Measurements from ENCODE around the gene CLEC1A. TPM values are rescaled to one million over a fixed set of nuclear protein-coding genes. Genes with fewer than 3 reads are reported as not detected.
A peak's percentile ranks its signal among the peaks of the same experiment; 100 is the strongest.

Gene CLEC1A
- total and polyA plus RNA-seq, 2 donors (not counting 3 experiments of a cell fraction or from before 2014, with no cell fraction given): 22.0 to 24.2 TPM

DNA sequence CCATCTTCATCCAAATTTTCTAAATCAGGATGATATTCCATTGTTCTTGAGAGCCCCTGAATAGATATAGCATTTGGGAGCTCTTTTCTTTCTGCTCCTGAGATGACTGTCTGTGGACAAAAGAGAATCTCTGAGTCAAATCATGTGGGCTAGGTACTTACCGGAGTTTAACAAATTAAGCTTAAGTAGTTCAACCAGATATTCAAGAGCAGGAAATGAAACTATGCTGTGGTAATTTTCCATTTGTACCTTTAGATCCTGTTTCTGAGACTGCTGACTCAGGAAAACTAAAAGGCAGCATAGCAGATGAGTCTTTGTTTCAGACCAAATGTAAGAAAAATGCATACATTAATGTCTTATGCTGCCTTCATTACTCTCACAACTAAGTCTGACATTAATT, 31.3 kb upstream of the CLEC1A start, which contains the start of gene CLEC7A:
Gene CLEC7A (minus strand): TSS at position 158 of the 400 bp plus-strand sequence. CDS start 117 bp downstream, at position 41.
- TF ChIP-seq POLR2A (IDR thresholded peaks at IDR 0.05; ENCODE audit: low read depth, low read length) (no peak), POLR2AphosphoS5 (IDR thresholded peaks at IDR 0.05; ENCODE audit: insufficient read depth, low read depth, low read length) (no peak)
- no peak for FAIRE-seq

DNA sequence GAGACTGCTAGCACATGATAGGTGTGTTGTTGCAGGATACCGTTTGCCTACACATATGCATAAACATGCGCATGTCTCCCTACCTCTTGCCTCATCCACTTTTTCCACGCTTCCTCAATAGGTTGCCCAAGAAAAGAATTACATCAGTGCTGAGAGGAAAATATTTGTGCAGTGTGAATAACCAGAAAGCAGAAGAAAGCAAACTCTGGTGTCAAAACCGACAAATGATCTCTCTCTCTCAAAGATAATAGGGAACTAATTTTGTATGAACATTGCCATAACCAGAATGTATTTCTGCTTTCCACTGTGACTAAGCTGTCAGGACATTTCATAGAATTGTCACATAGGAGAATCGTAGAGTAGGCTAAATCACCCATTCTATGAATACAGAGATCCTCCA, 29.9 kb upstream of the CLEC1A start:
- no peak overlapping the region for H3K4me2 ChIP-seq (ENCODE audit: insufficient read depth, low read length)
- BruUV-seq (replicated peaks): no TSS peak
- H3K4me3 ChIP-seq (replicated peaks in 1 of 3; ENCODE audit: insufficient read depth in 1 of 3, low read depth in 1 of 3, low read length in 3 of 3): no peak overlapping the region
- H3K36me3 ChIP-seq (ENCODE audit: control insufficient read depth in 2 of 2, extremely low read depth in 1 of 2, insufficient read depth in 2 of 2, low read length in 2 of 2): no peaks in the 10 kb centered on the region
- H4K20me1 ChIP-seq (replicated peaks; ENCODE audit: control insufficient read depth, extremely low read depth, insufficient read depth, low read length): no peaks in the 10 kb centered on the region
- dilution Hi-C loops (cut with MboI; ENCODE audit: extremely low pct_ligation_motif_present, low sequenced_read_pairs): no loop called here
- TF ChIP-seq, protein P1, sequence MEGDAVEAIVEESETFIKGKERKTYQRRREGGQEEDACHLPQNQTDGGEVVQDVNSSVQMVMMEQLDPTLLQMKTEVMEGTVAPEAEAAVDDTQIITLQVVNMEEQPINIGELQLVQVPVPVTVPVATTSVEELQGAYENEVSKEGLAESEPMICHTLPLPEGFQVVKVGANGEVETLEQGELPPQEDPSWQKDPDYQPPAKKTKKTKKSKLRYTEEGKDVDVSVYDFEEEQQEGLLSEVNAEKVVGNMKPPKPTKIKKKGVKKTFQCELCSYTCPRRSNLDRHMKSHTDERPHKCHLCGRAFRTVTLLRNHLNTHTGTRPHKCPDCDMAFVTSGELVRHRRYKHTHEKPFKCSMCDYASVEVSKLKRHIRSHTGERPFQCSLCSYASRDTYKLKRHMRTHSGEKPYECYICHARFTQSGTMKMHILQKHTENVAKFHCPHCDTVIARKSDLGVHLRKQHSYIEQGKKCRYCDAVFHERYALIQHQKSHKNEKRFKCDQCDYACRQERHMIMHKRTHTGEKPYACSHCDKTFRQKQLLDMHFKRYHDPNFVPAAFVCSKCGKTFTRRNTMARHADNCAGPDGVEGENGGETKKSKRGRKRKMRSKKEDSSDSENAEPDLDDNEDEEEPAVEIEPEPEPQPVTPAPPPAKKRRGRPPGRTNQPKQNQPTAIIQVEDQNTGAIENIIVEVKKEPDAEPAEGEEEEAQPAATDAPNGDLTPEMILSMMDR (IDR thresholded peaks at IDR 0.05; ENCODE audit: extremely low read depth in 1 of 2, insufficient read depth in 1 of 2, low read depth in 1 of 2, low read length in 2 of 2): no peak
- no peak for TF ChIP-seq MYC (IDR thresholded peaks at IDR 0.05; ENCODE audit: low read depth, low read length)
- TF ChIP-seq, protein P2, sequence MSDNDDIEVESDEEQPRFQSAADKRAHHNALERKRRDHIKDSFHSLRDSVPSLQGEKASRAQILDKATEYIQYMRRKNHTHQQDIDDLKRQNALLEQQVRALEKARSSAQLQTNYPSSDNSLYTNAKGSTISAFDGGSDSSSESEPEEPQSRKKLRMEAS (IDR thresholded peaks at IDR 0.05; ENCODE audit: insufficient read depth, insufficient read length): no peak
- no peak for TF ChIP-seq POLR2A (IDR thresholded peaks at IDR 0.05; ENCODE audit: low read depth, low read length)
- no peak for TF ChIP-seq FOS (IDR thresholded peaks at IDR 0.05; ENCODE audit: borderline replicate concordance, insufficient read depth, low read length)
- TF ChIP-seq POLR2AphosphoS5 (IDR thresholded peaks at IDR 0.05; ENCODE audit: insufficient read depth, low read depth, low read length): no peak
- TF ChIP-seq JUN (IDR thresholded peaks at IDR 0.05; ENCODE audit: borderline replicate concordance, insufficient read depth, insufficient read length, low read depth): no peak
- no peak for TF ChIP-seq EZH2 (IDR thresholded peaks at IDR 0.05; ENCODE audit: borderline replicate concordance, low read depth, low read length, severe bottlenecking)
- no peak for TF ChIP-seq GATA2 (IDR thresholded peaks at IDR 0.05; ENCODE audit: insufficient read depth, insufficient read length, low read depth, low read length)
- no peaks in the 10 kb centered on the region for H3K9me1 ChIP-seq (replicated peaks; ENCODE audit: control insufficient read depth, extremely low read depth, insufficient read depth, low read length)
- FAIRE-seq: no peak
- no peaks in the 10 kb centered on the region for H3K27me3 ChIP-seq (ENCODE audit: control insufficient read depth in 2 of 2, insufficient read depth in 2 of 2, low read length in 2 of 2)
- H3K4me1 ChIP-seq (ENCODE audit: control insufficient read depth, extremely low read depth, insufficient read depth, low read length): no peaks in the 10 kb centered on the region
- CTCF ChIA-PET: interaction anchor here (0.8 to 2.4 kb wide), 4 partner anchors 11 to 118 kb away, joined by 3 to 10 read pairs (median 4); partner anchors contain the start of gene CLEC12B
- DNase-seq (ENCODE audit: low read depth, low spot score): no peak
- no peak overlapping the region for H2AFZ ChIP-seq (ENCODE audit: low read depth, low read length)
- H3K9me3 ChIP-seq (replicated peaks; ENCODE audit: control insufficient read depth, insufficient read depth, low read length): no peaks in the 10 kb centered on the region
- no peaks in the 10 kb centered on the region for H3K79me2 ChIP-seq (ENCODE audit: control insufficient read depth, insufficient read depth, low read length)
- POLR2A ChIA-PET: no interaction called here
- intact Hi-C loops (cut with micrococcal nuclease): no loop called here
- no peak overlapping the region for H3K27ac ChIP-seq (ENCODE audit: insufficient read depth, low read depth, low read length)
- H3K9ac ChIP-seq (replicated peaks; ENCODE audit: extremely low read depth, insufficient read depth, low read length): no peak overlapping the region

More for the DNA sequence above, 31.3 kb upstream of the CLEC1A start, which contains the start of gene CLEC7A:
- intact Hi-C loops (cut with micrococcal nuclease) (no loop called here), dilution Hi-C loops (cut with MboI; ENCODE audit: extremely low pct_ligation_motif_present, low sequenced_read_pairs) (no loop called here)
- H3K4me1 ChIP-seq (ENCODE audit: control insufficient read depth, extremely low read depth, insufficient read depth, low read length): no peaks in the 10 kb centered on the region
- no peaks in the 10 kb centered on the region for H3K27me3 ChIP-seq (ENCODE audit: control insufficient read depth in 2 of 2, insufficient read depth in 2 of 2, low read length in 2 of 2)
- H3K9ac ChIP-seq (replicated peaks; ENCODE audit: extremely low read depth, insufficient read depth, low read length): no peak within 1 kb of the TSS
- no peaks in the 10 kb centered on the region for H3K9me1 ChIP-seq (replicated peaks; ENCODE audit: control insufficient read depth, extremely low read depth, insufficient read depth, low read length)
- BruUV-seq (replicated peaks): no TSS peak
- H3K4me2 ChIP-seq (ENCODE audit: insufficient read depth, low read length): no peak within 1 kb of the TSS
- H3K36me3 ChIP-seq (ENCODE audit: control insufficient read depth in 2 of 2, extremely low read depth in 1 of 2, insufficient read depth in 2 of 2, low read length in 2 of 2): no peaks in the 10 kb centered on the region
- no peaks in the 10 kb centered on the region for H4K20me1 ChIP-seq (replicated peaks; ENCODE audit: control insufficient read depth, extremely low read depth, insufficient read depth, low read length)
- no peaks in the 10 kb centered on the region for H3K79me2 ChIP-seq (ENCODE audit: control insufficient read depth, insufficient read depth, low read length)
- no peaks in the 10 kb centered on the region for H3K9me3 ChIP-seq (replicated peaks; ENCODE audit: control insufficient read depth, insufficient read depth, low read length)
- H3K4me3 ChIP-seq (replicated peaks in 1 of 3; ENCODE audit: insufficient read depth in 1 of 3, low read depth in 1 of 3, low read length in 3 of 3): no peak within 1 kb of the TSS
- no peak within 1 kb of the TSS for H2AFZ ChIP-seq (ENCODE audit: low read depth, low read length)
- POLR2A ChIA-PET: no interaction called here
- peak; percentile 9 for DNase-seq (ENCODE audit: low read depth, low spot score)
- H3K27ac ChIP-seq (ENCODE audit: insufficient read depth, low read depth, low read length): no peak within 1 kb of the TSS
- CTCF ChIA-PET: interaction anchor here (0.8 to 2.4 kb wide), 5 partner anchors 10 to 88 kb away, joined by 3 to 10 read pairs (median 3); no protein-coding TSS in a partner anchor

Measured in endothelial cell of umbilical vein (primary cell).